Esophagus mucosa (tissue), 1 donor: ENCODE measurements around the gene DTHD1. TPM values are rescaled to one million over a fixed set of nuclear protein-coding genes. Genes with fewer than 3 reads are reported as not detected.

Source experiments
- ATAC-seq: fragments of 200-7000 bp; cut with Tn5 transposase; one replicate; pipeline ENCODE4 v1.9.1; 2020
- total RNA-seq: library from RNA; stranded (reverse); gene quantifications from one replicate; pipeline ENCODE4 v1.2.4, GENCODE V29; 2023
- donor health status: DM: yes; HTN: yes; CAD: no.

The DTHD1 gene
- total RNA-seq, 1 donor from 2014 or later = 0.08 TPM

DNA sequence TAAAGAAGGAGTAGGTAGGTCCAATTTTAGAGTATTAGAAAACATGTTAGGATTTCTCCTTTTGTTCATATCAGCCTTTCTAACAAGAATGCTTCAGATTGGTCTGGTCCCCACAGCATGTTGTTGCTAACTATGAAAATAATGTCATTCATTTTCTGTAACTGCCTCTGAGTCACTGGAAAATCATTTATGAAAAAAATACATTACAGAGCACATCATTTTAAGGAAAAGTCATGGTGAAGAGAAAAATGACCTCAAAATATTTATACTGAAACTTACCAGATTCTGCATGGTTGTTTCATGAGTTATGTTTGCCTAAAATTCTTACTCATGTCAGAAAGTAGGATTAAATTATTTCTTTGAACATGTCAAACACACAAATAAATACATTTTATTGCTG is 35.2 kb downstream of the DTHD1 start:
- ATAC-seq = no peak

DNA sequence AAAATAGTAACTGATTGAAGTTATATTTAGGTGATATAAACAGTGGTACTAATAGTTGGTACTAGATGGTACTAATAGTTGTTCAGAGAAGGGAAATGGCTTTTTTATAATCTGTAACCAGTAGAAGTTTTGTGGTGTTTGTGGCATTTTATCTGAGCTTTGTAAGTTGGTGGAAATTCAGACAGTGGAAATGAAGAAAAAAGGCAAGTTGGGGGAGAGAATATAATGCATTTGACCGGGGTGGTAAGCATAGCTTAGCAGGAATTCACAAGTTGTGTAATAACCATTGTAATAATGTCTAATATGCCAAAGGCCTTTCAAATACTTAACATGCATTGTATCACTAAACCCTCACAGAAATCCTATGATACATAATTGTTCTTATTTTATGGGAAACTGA is 36.3 kb downstream of the DTHD1 start:
- ATAC-seq = no peak

DNA sequence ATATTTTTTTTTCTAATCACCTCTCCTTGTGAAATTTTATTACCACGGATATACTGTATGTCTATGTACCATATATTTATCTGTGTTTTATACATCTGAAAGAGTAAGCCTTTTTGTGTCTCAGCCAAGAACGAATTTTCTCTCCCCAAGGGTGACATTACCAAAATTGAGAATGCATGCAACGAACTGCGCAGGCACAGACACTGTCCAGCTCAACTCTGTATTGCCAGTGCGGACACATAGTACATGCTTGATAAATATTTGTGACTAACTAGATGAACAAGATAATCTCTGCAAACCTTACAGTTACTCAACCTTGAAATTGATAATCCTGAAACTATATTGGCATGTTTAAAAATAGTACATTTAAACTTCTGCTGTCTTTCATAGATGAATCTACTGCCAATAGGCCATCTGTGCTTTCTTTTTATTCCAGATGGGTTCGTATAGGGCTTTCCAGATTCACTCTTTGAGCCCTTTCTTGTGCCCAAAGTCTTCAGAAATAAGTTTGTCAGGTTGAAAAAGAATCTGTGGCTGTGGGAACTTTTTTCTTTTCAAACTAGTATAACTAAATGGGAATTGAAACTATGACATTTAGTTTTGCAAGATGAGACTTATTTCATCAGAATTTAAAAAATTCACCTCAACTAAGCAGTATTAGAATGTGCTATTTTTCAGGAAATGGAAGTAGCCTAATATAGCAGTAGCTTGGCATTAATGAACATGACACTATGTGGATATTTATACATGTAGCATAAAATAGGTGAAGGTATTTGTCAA is 38.9 kb downstream of the DTHD1 start:
- no peak for ATAC-seq

DNA sequence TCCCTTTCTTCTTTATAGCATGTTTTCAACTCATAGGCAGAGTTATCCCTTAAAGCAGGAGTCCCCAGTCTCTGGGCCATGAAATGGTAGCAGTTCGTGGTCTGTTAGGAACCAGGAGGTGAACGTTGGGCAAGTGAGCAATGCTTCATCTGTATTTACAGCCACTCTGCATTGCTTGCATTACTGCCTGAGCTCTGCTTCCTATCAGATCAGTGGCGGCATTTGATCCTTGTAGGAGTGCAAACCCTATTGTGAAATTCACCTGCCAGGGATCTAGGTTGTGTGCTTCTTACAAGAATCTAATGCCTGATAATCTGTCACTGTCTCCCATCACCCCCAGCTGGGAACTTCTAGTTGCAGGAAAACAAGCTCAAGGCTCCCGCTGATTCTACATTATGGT is 39.8 kb downstream of the DTHD1 start:
- ATAC-seq = no peak

DNA sequence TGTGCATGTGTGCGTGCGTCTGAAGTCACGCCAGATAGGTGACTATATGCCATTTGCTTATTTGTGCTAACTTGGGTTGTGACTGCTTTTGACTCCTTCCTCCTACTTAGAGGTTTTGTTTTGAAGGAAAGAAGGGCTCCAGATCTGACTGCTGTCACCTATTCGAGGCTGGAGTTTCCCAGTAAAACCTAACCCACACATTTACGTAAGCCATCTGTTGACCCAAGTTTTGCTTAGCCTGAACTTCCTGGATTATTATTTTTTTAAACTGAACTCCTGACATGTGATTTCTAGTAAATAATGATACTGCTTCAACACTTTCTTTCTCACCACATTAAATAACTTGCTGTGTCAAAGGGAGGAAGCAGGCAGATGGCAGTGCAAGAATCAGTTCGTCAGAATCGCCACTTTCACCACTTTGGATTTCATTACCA is 41.5 kb downstream of the DTHD1 start:
- ATAC-seq = no peak

DNA sequence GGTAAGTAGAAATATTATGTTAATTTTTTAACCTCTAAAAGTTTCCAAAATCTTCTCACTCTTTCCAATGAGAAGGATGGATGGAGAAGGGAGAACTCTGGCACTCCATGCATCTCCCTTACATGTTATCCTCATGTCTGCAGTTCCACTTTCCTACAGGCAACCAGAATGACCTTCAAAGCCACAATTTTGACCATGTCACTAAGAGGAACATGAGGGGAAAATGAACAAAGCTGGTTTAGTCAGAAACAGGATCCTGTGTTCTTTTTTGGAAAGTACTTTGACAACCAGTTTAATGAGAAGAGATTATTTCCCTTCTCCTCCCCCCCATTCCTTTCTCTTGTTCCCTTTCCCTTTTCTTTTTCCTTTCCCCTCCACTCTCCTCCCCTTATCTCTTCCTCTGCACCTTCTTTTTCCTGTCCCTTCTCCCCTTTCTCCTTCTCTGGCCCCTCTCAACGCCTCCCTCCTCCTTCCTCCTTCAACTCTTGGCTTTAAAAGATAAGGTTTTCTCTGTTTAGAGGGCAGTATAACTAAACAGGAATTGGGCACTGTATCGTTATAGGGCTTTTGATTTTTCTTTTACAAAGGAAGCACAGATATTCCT is 42.5 kb downstream of the DTHD1 start:
- ATAC-seq = no peak

DNA sequence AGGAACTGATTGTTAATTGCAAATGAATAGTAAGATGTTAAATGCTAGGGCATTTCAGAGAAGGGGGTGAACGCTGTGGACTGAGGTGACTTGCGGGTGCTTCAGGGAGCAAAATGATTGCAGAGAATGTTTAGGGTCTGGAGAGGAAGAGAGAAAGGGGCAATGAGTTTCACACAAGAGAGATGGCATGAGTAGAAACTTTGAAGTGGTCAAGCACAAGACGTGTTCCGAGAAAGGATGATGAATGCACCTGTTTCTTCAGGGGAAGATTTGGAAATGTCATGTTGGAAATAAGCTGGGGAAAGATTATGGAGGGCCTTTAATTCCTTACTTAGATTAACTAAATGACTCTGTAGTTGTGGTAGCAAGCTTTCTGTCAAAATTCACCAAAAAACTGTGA is 43.4 kb downstream of the DTHD1 start:
- no peak for ATAC-seq

DNA sequence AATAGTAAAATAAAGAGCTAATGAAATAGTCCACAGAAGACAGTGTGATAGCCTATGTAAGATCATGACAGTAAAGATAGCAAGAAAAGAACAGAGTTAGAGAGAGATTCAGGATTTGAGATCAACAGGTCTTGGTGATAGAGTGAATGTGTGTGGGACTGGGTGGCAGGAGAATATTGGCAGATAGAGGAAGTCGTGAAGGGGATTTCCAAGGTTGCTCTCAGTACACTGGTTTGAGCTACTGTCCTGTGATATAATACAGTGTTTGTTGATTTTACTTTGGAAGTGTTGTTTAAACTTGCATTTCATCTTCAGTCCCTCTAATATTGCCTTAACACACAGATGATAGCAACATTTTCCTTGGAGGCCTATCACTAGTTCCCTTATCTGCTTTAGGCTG is 44.1 kb downstream of the DTHD1 start:
- ATAC-seq = no peak

DNA sequence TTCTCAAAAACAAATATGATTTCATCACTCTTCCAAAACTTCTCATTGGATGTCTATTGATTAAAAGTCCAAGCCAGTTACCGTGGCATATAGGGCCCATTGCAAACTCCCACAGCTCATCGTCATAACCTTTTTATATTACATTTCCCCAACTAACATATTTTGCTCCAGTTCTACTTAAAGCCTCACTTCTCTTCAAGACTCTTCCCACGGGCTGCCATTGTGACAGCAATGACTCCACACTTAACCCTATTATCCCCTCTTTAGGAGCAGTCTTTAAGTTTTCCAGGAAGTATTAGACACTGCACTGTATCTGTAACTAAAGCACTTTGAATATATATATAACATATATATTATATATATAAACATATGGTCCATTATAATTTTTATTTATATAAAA is 44.5 kb downstream of the DTHD1 start:
- no peak for ATAC-seq

DNA sequence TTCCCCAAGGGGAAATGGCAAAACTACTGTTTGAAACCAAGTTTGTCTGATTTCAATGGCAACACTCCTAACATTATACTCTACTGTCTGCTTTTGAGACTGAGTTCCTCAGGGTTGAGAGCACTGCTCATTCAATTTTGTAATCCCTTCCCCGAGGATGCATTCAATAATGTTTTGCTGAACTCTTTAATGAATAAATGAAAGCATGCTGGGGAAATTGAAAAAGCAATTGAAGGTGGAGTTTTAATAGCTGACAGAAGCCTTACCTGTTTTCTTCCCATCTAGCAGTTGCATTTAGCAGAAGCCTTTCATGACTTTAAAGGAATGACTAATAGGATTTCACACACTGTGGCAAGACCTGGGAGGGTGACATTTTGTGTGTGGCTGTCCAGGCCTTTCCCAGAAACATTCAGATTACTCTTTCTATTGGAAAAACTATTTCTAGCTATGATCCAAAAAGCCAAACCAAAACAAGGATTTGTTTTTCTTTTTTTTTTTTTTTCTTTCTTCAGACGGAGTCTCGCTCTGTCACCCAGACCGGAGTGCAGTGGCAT is 45.1 kb downstream of the DTHD1 start:
- ATAC-seq = peak; percentile 54

DNA sequence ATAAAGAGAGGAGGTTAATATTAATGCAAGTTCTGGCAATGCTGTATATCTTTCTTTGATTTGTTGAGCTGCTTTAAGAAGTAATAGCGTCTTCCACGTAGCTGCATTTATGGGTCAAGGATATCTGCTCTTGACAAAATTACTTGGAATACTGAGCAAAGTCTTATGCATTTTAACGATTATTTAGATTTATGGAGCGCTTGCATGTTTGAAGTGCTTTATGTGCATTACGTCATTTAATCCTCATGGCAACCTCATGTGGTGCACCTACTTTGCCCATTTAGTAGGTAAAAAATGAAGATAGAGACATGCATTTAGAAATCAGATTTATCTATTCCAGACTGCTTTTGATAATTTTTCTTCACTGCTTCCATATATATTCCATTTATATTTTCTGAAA is 46.0 kb downstream of the DTHD1 start:
- no peak for ATAC-seq

DNA sequence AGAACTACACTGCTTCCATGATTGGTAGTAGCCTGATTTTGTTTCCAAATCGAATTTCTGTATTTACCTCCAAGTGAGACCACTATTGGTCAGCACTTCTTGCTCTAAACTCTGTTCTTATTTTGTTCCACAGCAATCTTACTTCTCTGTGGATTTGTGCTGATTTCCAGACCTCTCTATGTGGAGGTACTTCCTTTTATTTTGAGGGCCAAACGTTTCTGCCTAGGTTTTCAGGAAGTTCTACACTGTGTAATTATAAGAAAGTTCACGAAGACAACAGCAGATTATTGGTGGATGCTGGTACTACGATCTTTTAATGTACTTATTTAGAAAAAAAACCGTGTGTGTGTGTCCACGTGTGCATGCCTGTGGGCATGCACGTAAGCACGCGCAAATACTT is 46.7 kb downstream of the DTHD1 start:
- no peak for ATAC-seq

DNA sequence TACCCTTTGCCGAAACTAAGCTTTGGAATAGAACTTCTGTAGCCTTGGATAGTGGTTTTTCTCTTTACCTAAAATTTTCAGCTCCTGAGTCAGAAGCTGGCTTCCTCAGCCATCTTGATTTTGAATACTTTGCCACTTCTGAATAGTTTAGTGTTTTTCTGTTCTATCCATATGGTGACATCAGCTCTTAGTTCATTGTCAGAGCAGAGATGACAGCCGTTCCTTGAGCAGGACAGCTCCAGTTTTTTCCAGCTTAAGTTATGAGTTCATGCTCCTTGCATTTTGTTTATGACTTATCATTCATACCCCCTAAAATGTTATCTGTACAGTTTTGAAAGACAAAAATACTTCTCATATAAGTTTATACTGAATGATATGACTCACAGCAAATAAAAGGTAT is 47.8 kb downstream of the DTHD1 start:
- no peak for ATAC-seq

DNA sequence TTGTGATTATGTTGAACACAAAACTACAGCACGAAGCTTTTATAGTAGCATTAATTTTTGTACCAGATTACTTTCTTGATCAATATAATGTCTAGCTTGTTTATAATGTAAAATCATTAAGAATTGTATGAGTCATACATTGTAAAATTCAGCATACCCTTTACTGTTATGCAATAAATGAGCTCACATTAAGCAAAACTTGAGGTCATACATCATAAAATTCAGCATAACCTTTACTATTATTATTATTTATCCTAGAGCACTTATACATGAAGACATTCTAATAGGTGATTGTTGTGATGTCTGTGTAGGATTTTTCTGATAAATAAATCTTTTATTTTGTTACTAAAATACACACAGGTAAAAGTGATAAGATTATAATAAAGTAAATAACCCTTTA is 49.4 kb downstream of the DTHD1 start:
- no peak for ATAC-seq

DNA sequence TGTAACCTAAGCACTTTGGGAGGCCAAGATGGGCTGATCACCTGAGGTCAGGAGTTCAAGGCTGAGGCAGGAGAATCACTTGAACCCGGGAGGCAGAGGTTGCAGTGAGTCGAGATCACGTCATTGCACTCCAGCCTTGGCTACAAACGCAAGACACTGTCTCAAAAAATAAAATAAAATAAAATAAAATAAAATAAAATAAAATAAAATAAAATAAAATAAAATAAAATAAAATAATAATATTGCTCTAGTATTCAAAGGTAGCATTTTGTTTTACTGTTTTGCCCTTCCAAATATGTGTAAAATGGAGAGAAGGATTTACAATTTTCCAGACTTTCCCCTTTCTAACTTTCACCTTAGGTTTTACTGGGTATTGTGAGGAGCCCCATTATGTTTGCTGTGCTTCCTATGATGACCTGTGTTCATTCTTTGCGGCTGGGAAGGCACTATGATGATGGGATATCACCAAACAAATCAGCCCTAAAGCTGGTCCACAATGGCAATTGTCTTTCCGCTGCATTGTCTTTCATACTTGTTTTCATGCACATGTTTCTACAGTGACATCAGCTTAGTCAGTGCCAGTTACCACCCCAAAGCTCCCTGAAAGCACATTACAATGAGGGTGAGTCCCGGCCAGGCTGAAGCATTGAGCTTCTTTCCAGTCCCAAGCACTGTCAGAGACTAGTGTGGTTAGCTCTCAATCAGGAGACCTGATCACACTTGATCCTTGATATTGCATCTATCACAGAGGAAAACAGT is 50.8 kb downstream of the DTHD1 start:
- no peak for ATAC-seq

DNA sequence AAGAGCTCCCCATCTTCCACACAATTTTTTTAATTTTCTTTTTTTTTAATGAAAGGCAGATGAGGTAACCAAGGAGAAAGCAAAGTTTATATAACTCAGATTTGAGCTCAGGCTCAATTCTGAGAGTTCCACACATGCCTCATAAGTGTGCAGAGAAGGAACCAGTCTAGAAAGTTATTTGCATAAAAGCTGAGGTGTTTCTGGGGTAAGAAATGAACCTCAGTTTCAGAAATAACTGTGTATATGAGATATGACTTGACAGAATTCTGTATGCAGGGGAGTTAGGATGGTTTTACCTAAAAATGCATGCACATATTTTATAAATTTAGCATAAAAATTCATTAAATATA is 51.3 kb downstream of the DTHD1 start:
- ATAC-seq = no peak

DNA sequence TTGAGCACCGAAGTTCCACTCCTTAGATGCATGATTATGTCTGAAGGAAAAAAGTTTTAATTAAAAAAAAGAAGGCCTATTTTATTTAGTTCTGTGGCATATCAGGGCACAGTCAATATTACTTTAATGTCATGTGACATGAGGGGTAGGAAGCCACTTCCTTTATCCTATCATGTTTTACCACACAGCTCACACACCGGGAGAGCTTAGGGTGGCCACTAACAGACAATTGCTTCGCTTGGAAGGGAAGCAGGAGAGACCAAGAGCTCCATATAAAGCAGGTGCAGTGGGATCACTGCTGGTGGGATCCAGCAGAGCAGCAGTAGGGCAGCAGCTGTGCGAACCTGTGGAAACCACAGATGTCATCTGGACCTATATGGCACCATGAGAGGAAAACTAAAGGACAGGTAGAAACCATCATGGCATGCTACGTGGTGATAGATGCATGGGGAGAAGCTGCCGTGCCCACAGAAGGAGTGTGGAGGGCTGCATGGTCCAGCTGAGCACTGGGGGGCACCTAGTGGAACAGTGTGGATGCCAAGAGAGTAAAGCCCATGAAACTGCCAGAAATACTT is 52.0 kb downstream of the DTHD1 start:
- no peak for ATAC-seq

DNA sequence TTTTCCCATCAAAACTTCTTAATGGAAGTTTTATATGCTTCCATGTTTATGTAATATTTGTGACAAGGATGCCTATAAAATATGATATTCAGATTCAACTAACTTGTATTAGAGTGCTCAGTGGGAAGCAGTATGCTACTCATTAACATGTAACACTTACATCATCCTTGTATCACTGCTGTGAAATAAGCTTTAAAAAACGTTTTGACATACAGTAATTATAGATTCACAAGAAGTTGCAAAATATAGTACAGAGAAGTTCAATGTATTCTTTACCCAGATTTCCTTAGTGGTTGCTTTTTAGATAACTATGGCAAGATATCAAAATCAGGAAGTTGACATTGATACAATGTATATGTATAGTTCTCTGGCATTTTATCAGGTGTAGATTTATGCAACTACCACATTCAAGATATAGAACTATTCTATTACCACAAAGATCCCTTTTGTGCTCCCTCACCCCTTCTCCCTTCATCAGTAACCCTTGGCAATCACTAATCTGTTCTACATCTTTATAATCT is 56.3 kb downstream of the DTHD1 start:
- ATAC-seq = no peak

DNA sequence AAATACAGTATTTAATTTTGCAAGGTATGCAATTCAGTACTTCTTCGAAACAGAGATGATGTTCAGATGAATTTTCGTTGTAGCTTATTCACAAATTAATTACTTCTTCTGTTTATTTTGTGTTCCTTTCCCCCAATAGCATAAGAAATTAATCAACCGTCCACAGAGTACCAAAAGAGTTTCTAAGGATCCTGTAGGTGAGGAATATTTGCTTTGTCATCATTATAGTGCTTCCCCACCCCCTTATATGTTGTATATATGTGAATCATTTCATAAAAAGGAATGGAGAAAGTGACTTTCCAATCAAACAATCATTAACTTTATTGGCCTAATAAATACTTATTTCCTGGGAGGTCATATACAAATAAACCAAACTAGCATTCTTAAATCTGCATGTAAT is 57.6 kb downstream of the DTHD1 start:
- ATAC-seq = no peak

DNA sequence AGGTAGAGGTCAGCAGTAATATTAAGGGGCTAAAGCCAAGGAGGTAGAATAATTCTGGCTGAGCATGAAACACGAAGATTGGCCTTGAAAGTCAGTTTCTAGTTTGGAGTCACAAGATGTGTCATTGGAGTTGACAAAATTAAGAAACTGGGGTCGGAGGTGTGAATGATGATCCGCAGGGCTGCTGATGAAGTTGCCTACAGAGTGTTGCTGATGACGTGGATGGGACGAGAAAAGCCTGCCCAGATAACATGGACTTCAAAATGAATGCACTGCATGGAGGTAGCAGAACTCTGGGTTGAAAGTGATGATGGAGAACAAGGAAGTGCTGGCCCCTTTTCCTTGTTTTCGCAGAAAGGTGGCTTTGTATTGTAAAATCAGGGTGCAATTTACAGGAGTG is 60.5 kb downstream of the DTHD1 start:
- ATAC-seq = no peak

DNA sequence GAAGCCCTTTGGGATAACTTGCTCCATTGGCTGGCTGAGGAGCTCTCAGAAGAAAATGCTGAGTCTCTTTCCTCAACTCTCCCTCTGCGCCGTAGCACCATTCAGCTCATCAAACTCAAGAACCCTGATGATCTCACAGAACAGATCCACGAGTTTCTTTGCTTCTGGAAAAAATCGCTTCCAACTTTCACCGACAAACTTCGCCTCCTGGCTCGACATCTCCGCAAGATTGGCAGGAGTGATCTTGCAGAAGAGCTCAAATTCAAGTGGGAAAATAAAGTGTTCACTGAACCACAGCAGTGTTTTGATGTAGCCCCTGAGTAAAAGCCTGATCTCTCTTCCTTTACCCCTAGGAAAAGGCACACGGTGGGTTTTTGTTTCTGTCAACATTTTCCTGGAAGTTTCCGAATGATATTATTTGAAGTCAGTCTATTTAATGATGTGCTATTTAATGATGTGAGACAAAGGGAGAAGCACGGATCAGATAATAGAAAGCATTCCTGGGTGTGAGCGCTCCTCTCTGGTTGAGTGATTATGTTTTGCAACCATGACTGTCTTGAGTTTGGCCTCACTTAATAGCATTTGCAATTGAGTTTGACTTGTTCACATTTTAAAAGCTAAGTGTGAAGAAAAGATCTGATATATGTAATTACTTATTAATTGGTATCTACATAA is 62.2 kb downstream of the DTHD1 start:
- no peak for ATAC-seq

DNA sequence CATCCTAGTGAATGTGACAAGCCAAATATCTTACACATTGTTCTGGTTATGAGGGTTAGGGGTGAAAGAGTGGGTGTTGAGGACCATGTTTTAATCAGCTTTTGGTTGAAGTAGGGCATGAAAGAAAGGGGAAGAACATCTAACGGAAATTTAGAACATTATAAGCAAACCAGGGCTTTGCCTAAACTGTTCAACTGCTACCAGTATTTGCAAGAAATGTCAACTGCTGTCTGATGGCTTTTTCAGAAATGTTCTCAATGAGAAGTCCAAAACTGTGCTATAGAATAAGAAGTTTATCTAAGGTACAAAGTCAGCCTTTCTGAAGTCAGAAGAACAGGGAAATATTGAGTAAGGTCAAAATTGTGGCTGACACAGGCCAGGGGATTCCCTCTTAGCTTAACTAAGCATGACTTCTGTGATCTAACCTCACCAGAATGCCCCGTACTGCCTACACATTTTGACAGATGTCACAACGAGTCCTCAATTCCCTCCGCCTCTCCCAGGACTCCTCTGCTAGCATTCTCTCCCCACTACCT is 67.1 kb downstream of the DTHD1 start:
- ATAC-seq = no peak
